ENCODE data around the gene NME8. TPM values are rescaled to one million over a fixed set of nuclear protein-coding genes. Genes with fewer than 3 reads are reported as not detected.

The NME8 gene
- total RNA-seq, 1 experiment from 2014 or later = not detected

- ATAC-seq (peak; percentile 43; the same call in 1 of the 2 replicates), DNase-seq (peak; percentile 56)
- Histone ChIP-seq H3K36me3 (ENCODE audit: low read depth, low read length) (no peaks in the 10 kb centered on the region), H3F3A (ENCODE audit: low read length, unreplicated experiment) (no peaks in the 10 kb centered on the region), H3K79me2 (ENCODE audit: low read length) (no peaks in the 10 kb centered on the region), H3K9ac (ENCODE audit: low read length) (no peak overlapping the region), H2AFZ (ENCODE audit: low read length) (peak overlapping the region; percentile 86), H3K27ac (ENCODE audit: low read length) (no peak overlapping the region), H3K4me1 (ENCODE audit: insufficient read depth, low read length) (no peaks in the 10 kb centered on the region), H3K9me3 (ENCODE audit: low read length) (no peaks in the 10 kb centered on the region), H4K20me1 (ENCODE audit: low read length) (no peaks in the 10 kb centered on the region), H3K27me3 (ENCODE audit: low read length) (no peaks in the 10 kb centered on the region), H3K4me3 (ENCODE audit: low read length) (peak overlapping the region; percentile 67), H3K4me2 (ENCODE audit: low read length) (peak overlapping the region; percentile 87), H3K9me2 (replicated peaks; ENCODE audit: low read length) (no peaks in the 10 kb centered on the region)
- BruUV-seq (replicated peaks) = no TSS peak
- intact Hi-C loops (cut with micrococcal nuclease) = loop anchor here (1.0 kb wide), 1 partner anchor 598 kb away; no protein-coding TSS in a partner anchor
- ChIA-PET CTCF (no interaction called here), POLR2A (ENCODE audit: unreplicated experiment) (no interaction called here)
- TF ChIP-seq, protein P1, sequence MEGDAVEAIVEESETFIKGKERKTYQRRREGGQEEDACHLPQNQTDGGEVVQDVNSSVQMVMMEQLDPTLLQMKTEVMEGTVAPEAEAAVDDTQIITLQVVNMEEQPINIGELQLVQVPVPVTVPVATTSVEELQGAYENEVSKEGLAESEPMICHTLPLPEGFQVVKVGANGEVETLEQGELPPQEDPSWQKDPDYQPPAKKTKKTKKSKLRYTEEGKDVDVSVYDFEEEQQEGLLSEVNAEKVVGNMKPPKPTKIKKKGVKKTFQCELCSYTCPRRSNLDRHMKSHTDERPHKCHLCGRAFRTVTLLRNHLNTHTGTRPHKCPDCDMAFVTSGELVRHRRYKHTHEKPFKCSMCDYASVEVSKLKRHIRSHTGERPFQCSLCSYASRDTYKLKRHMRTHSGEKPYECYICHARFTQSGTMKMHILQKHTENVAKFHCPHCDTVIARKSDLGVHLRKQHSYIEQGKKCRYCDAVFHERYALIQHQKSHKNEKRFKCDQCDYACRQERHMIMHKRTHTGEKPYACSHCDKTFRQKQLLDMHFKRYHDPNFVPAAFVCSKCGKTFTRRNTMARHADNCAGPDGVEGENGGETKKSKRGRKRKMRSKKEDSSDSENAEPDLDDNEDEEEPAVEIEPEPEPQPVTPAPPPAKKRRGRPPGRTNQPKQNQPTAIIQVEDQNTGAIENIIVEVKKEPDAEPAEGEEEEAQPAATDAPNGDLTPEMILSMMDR (conservative IDR thresholded peaks at IDR 0.05; ENCODE audit: low read depth, low read length) = peak; percentile 53
- no peak for TF ChIP-seq EZH2 (IDR thresholded peaks at IDR 0.05; ENCODE audit: low read length, unreplicated experiment)
These were observed 15.1 kb upstream of the NME8 start for GRCh38 chr7:37833107-37833817.

GRCh38 chr7:37833818-37834146 is 14.6 kb upstream of the NME8 start:
- no peaks in the 10 kb centered on the region for H3K36me3 ChIP-seq (ENCODE audit: low read depth, low read length)
- no peaks in the 10 kb centered on the region for H3K9me2 ChIP-seq (replicated peaks; ENCODE audit: low read length)
- H3K4me1 ChIP-seq (ENCODE audit: insufficient read depth, low read length) = no peaks in the 10 kb centered on the region
- H3F3A ChIP-seq (ENCODE audit: low read length, unreplicated experiment) = no peaks in the 10 kb centered on the region
- POLR2A ChIA-PET (ENCODE audit: unreplicated experiment) = no interaction called here
- H3K9me3 ChIP-seq (ENCODE audit: low read length) = no peaks in the 10 kb centered on the region
- H3K4me2 ChIP-seq (ENCODE audit: low read length) = no peak overlapping the region
- CTCF ChIA-PET = no interaction called here
- no peaks in the 10 kb centered on the region for H3K27me3 ChIP-seq (ENCODE audit: low read length)
- H3K27ac ChIP-seq (ENCODE audit: low read length) = no peak overlapping the region
- no peak overlapping the region for H2AFZ ChIP-seq (ENCODE audit: low read length)
- no TSS peak for BruUV-seq (replicated peaks)
- DNase-seq (no peak), ATAC-seq (no peak)
- no peaks in the 10 kb centered on the region for H4K20me1 ChIP-seq (ENCODE audit: low read length)
- H3K79me2 ChIP-seq (ENCODE audit: low read length) = no peaks in the 10 kb centered on the region
- H3K4me3 ChIP-seq (ENCODE audit: low read length) = no peak overlapping the region
- H3K9ac ChIP-seq (ENCODE audit: low read length) = no peak overlapping the region
- TF ChIP-seq, protein P1 (conservative IDR thresholded peaks at IDR 0.05; ENCODE audit: low read depth, low read length) = no peak
- TF ChIP-seq EZH2phosphoT487 (IDR thresholded peaks at IDR 0.05; ENCODE audit: borderline replicate concordance, low read length) (no peak), EZH2 (IDR thresholded peaks at IDR 0.05; ENCODE audit: low read length, unreplicated experiment) (no peak)
- intact Hi-C loops (cut with micrococcal nuclease) = loop anchor here (1.0 kb wide), 1 partner anchor 598 kb away; no protein-coding TSS in a partner anchor

GRCh38 chr7:37853468-37853867 is 5.1 kb downstream of the NME8 start:
- no peaks in the 10 kb centered on the region for H3K79me2 ChIP-seq (ENCODE audit: low read length)
- H3K36me3 ChIP-seq (ENCODE audit: low read depth, low read length) = no peaks in the 10 kb centered on the region
- ATAC-seq (no peak), DNase-seq (peak; percentile 36)
- H3K9me3 ChIP-seq (ENCODE audit: low read length) = no peaks in the 10 kb centered on the region
- H3K4me2 ChIP-seq (ENCODE audit: low read length) = no peak overlapping the region
- H3K27me3 ChIP-seq (ENCODE audit: low read length) = peaks cover 10% of the 10 kb centered on the region; the same call in 1 of the 2 replicates
- no peaks in the 10 kb centered on the region for H3K4me1 ChIP-seq (ENCODE audit: insufficient read depth, low read length)
- no peaks in the 10 kb centered on the region for H3K9me2 ChIP-seq (replicated peaks; ENCODE audit: low read length)
- no peak overlapping the region for H3K9ac ChIP-seq (ENCODE audit: low read length)
- no TSS peak for BruUV-seq (replicated peaks)
- ChIA-PET CTCF (no interaction called here), POLR2A (ENCODE audit: unreplicated experiment) (no interaction called here)
- no peak overlapping the region for H3K27ac ChIP-seq (ENCODE audit: low read length)
- no peak overlapping the region for H3K4me3 ChIP-seq (ENCODE audit: low read length)
- no peak overlapping the region for H2AFZ ChIP-seq (ENCODE audit: low read length)
- intact Hi-C loops (cut with micrococcal nuclease) = loop anchor here (1.0 kb wide), 1 partner anchor 618 kb away; no protein-coding TSS in a partner anchor
- no peaks in the 10 kb centered on the region for H4K20me1 ChIP-seq (ENCODE audit: low read length)
- TF ChIP-seq EZH2 (IDR thresholded peaks at IDR 0.05; ENCODE audit: low read length, unreplicated experiment) (no peak), EZH2phosphoT487 (IDR thresholded peaks at IDR 0.05; ENCODE audit: borderline replicate concordance, low read length) (no peak)
- TF ChIP-seq, protein P1 (conservative IDR thresholded peaks at IDR 0.05; ENCODE audit: low read depth, low read length) = peak; percentile 63
- no peaks in the 10 kb centered on the region for H3F3A ChIP-seq (ENCODE audit: low read length, unreplicated experiment)
